ENCODE measurements around the gene HNRNPUL2. TPM values are rescaled to one million over a fixed set of nuclear protein-coding genes. Genes with fewer than 3 reads are reported as not detected.

HNRNPUL2 gene
- total and polyA plus RNA-seq, 2 donors (not counting 1 experiment from before 2014, with no cell fraction given), result 14.6 to 70.4 TPM

DNA sequence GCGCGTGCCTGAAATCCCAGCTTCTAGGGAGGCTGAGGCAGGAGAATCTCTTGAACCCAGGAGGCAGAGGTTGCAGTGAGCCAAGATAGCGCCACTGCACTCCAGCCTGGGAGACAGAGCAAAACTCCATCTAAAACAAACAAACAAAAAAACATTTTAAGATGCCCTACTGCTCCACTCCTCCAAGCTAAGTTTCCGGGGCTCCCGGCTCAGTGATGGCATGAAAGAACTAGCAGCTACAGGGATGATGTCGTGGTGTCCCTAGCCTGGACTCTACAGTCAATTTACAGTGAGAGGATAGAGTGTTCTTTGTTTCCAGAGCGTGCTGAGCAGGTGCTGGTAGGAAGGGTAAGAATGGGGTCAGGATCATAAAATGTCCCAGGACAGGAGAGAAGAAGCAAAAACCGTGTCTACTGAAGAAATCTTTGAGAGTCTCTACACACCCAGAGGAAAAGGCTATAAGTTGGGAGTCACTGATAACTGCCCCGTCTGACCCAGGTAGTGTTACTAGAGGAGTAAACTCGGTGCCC lies 27.9 kb upstream of the HNRNPUL2 start:
- H3K4me3 ChIP-seq (ENCODE audit: control extremely low read depth in 1 of 5, extremely low read depth in 1 of 5, insufficient read depth in 1 of 5, low read depth in 2 of 5, low read length in 4 of 5), result no peak overlapping the region
- ChIA-PET CTCF (interaction anchor here (1.5 to 2.0 kb wide), 2 partner anchors 28 to 108 kb away, joined by 7 to 12 read pairs; partner anchors contain the start of gene HNRNPUL2), POLR2A (interaction anchor here (0.6 to 3.9 kb wide), 6 partner anchors 9 to 127 kb away, joined by 9 to 75 read pairs (median 20); partner anchors contain the start of genes HNRNPUL2, TAF6L and TTC9C)
- no peak for TF ChIP-seq EZH2 (IDR thresholded peaks at IDR 0.05; ENCODE audit: borderline replicate concordance, insufficient read depth, low read depth, low read length, poor library complexity, severe bottlenecking)
- TF ChIP-seq, protein P1, sequence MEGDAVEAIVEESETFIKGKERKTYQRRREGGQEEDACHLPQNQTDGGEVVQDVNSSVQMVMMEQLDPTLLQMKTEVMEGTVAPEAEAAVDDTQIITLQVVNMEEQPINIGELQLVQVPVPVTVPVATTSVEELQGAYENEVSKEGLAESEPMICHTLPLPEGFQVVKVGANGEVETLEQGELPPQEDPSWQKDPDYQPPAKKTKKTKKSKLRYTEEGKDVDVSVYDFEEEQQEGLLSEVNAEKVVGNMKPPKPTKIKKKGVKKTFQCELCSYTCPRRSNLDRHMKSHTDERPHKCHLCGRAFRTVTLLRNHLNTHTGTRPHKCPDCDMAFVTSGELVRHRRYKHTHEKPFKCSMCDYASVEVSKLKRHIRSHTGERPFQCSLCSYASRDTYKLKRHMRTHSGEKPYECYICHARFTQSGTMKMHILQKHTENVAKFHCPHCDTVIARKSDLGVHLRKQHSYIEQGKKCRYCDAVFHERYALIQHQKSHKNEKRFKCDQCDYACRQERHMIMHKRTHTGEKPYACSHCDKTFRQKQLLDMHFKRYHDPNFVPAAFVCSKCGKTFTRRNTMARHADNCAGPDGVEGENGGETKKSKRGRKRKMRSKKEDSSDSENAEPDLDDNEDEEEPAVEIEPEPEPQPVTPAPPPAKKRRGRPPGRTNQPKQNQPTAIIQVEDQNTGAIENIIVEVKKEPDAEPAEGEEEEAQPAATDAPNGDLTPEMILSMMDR (IDR thresholded peaks at IDR 0.05), result no peak
- H3K79me2 ChIP-seq (ENCODE audit: control insufficient read depth, insufficient read depth, low read length), result peaks cover 38% of the 10 kb centered on the region
- WGBS (ENCODE audit: insufficient coverage), result 93% methylated on average over 3 of the region's 10 CpGs
- Mint-ChIP-seq H3K4me1 (peaks cover 23% of the 10 kb centered on the region), H3K27ac (peak overlapping the region; percentile 79), H3K9me3 (ENCODE audit: insufficient read depth) (no peaks in the 10 kb centered on the region), H3K4me3 (peak overlapping the region; percentile 72), H3K27me3 (no peaks in the 10 kb centered on the region)
- H2AFZ ChIP-seq (ENCODE audit: insufficient read depth, low read depth, low read length, poor library complexity, severe bottlenecking), result no peak overlapping the region
- peaks cover 7 to 21% of the 10 kb centered on the region in 2 donors for H3K4me1 ChIP-seq (ENCODE audit: control insufficient read depth in 2 of 2, insufficient read depth in 2 of 2, low read length in 2 of 2)
- H3K27me3 ChIP-seq (replicated peaks in 1 of 4; ENCODE audit: control extremely low read depth in 1 of 4, control insufficient read depth in 3 of 4, insufficient read depth in 4 of 4, low read length in 3 of 4), result no peaks in the 10 kb centered on the region
- intact Hi-C loops (cut with micrococcal nuclease), result no loop called here
- H3K4me2 ChIP-seq (replicated peaks; ENCODE audit: low read depth, low read length, poor library complexity, severe bottlenecking), result no peak overlapping the region
- no peak overlapping the region for H3K27ac ChIP-seq (ENCODE audit: low read length in 2 of 2)
- H3K9me3 ChIP-seq (ENCODE audit: control extremely low read depth in 1 of 3, control insufficient read depth in 2 of 3, insufficient read depth in 1 of 3, low read length in 2 of 3), result no peaks in the 10 kb centered on the region
- H3K36me3 ChIP-seq (replicated peaks in 1 of 2; ENCODE audit: control extremely low read depth in 1 of 2, control insufficient read depth in 1 of 2, extremely low read depth in 1 of 2, insufficient read depth in 2 of 2, low read length in 1 of 2), result peaks cover 0 to 11% of the 10 kb centered on the region in 2 experiments
- DNase-seq (no peak), ATAC-seq (ENCODE audit: low read depth) (no peak)
- H4K20me1 ChIP-seq (ENCODE audit: control insufficient read depth, insufficient read depth, low read length, poor library complexity, severe bottlenecking), result no peaks in the 10 kb centered on the region
- no peak overlapping the region for H3K9ac ChIP-seq (ENCODE audit: low read length)

Measured in B cell (primary cell).